Natural killer cell (primary cell): ENCODE results near the gene PRR23E. TPM values are rescaled to one million over a fixed set of nuclear protein-coding genes. Genes with fewer than 3 reads are reported as not detected.

Experiments
- ATAC-seq, 3 donors: fragments of 150-1000 bp in 2 of 3; fragments of 200-7000 bp in 1 of 3; cut with Tn5 transposase; 1 replicate in 1 of 3; 2 replicates in 2 of 3; pipeline ENCODE4 v1.10.0; 2021; ENCODE audit warnings: mild to moderate bottlenecking in 2 of 3, moderate library complexity in 2 of 3
- DNase-seq, 2 donors: peaks; one replicate each; pipeline versions ENCODE4 v3.0.0 to v3.0.0-alpha.2; 2013 to 2021; ENCODE audit warnings: mixed read lengths in 1 of 2
- H3K27ac ChIP-seq: one replicate; pipeline ENCODE4 v1.5.1; 2013; ENCODE audit warnings: mild to moderate bottlenecking, low read length
- H3K27me3 ChIP-seq: one replicate; pipeline ENCODE4 v1.6.1; 2013; ENCODE audit warnings: low read length; ENCODE audit not compliant: control insufficient read depth, insufficient read depth
- H3K36me3 ChIP-seq: one replicate; pipeline ENCODE4 v1.6.1; 2013; ENCODE audit warnings: low read length; ENCODE audit not compliant: control insufficient read depth, insufficient read depth
- H3K4me1 ChIP-seq: one replicate; pipeline ENCODE4 v1.6.1; 2013; ENCODE audit warnings: low read length; ENCODE audit not compliant: control insufficient read depth, insufficient read depth
- H3K4me3 ChIP-seq: one replicate; pipeline ENCODE4 v1.5.1; 2013; ENCODE audit warnings: low read length
- H3K9me3 ChIP-seq: one replicate; pipeline ENCODE4 v1.6.1; 2013; ENCODE audit warnings: low read length; ENCODE audit not compliant: control insufficient read depth, insufficient read depth
- H3K27ac Mint-ChIP-seq, 2 donors: one replicate each; pipeline ENCODE4 v1.8.0; 2022; ENCODE audit warnings: mild to moderate bottlenecking in 2 of 2, mixed read lengths in 2 of 2, moderate library complexity in 1 of 2
- H3K27me3 Mint-ChIP-seq, 2 donors: one replicate each; pipeline ENCODE4 v1.8.0; 2022; ENCODE audit warnings: low read depth in 2 of 2, mixed read lengths in 2 of 2
- H3K36me3 Mint-ChIP-seq: one replicate; pipeline ENCODE4 v1.8.0; 2022; ENCODE audit warnings: mixed read lengths
- H3K4me1 Mint-ChIP-seq, 2 donors: one replicate each; pipeline ENCODE4 v1.8.0; 2022; ENCODE audit warnings: mixed read lengths in 2 of 2
- H3K4me3 Mint-ChIP-seq: one replicate; pipeline ENCODE4 v1.8.0; 2022; ENCODE audit warnings: mild to moderate bottlenecking, moderate library complexity, mixed read lengths
- H3K9me3 Mint-ChIP-seq, 2 donors: one replicate each; pipeline ENCODE4 v1.8.0; 2022; ENCODE audit warnings: mixed read lengths in 2 of 2
- WGBS: methylation state at CpG from one replicate; pipeline ENCODE4 v1.1.7; 2013; ENCODE audit warnings: missing lambda C conversion rate; ENCODE audit not compliant: insufficient coverage; 5-methylcytosine and 5-hydroxymethylcytosine counted together
- intact Hi-C: fragments of 100-400 bp; cut with micrococcal nuclease; formaldehyde crosslinking; loops from one replicate; pipeline ENCODE4 v1.14.2; 2022
- total RNA-seq, 4 donors: library from RNA; stranded (reverse); fragments of 120-200 nt in 1 of 4; gene quantifications; one replicate each; pipeline versions ENCODE4 v1.2.3 to v1.2.4, GENCODE V29; 2013 to 2022
- TF ChIP-seq, protein P1 (sequence below): fragments of 200-600 bp; IDR thresholded peaks from one replicate; pipeline ENCODE4 v1.8.0; 2022; ENCODE audit warnings: antibody characterized with exemption

Gene PRR23E
- total RNA-seq, 3 donors from 2014 or later (not counting 1 experiment from before 2014, with no cell fraction given): not detected

DNA sequence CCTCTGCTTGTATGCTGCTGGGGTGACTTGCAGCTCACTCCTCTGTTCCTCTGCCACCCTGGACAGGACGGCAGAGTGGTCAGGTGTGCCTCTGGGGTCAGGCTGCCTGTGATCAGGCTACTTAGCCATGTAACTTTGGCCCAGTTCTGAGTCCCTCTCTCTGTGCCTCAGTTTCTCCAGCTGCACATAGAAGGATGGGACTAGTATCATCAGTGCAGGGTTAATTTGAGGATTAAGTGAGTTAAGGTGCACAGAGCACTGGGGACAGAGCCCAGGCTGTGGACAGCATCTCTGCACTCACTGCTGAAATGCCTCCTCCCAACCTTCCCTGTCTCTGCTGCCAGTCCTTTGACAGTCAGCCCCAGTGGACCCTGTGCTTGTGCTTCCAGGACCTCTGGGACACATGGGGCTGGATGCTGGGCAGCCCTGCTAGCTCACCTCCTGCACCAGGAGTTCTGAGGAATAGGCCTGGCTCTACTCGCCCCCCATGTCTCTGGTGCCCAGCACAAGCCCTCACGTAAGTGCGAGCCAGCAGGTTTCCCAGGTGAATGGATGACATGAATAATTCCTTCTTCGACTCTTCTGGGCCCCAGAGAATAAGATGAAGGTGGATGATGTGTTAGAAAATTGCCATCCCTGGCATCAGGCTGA, 19.3 kb upstream of the PRR23E start:
- Histone ChIP-seq H3K4me1 (no peaks in the 10 kb centered on the region), H3K27ac (no peak overlapping the region), H3K9me3 (no peaks in the 10 kb centered on the region), H3K36me3 (no peaks in the 10 kb centered on the region), H3K27me3 (no peaks in the 10 kb centered on the region), H3K4me3 (no peak overlapping the region)
- Mint-ChIP-seq H3K9me3 (no peaks in the 10 kb centered on the region), H3K27ac (no peak overlapping the region), H3K27me3 (peaks cover 17 to 42% of the 10 kb centered on the region in 2 donors), H3K4me3 (no peak overlapping the region), H3K4me1 (peaks cover 0 to 5% of the 10 kb centered on the region in 2 donors), H3K36me3 (no peaks in the 10 kb centered on the region)
- 83% methylated on average over 5 of the region's 5 CpGs for WGBS
- no peak for DNase-seq
- intact Hi-C loops: no loop called here
- no peak for ATAC-seq
- TF ChIP-seq, protein P1, sequence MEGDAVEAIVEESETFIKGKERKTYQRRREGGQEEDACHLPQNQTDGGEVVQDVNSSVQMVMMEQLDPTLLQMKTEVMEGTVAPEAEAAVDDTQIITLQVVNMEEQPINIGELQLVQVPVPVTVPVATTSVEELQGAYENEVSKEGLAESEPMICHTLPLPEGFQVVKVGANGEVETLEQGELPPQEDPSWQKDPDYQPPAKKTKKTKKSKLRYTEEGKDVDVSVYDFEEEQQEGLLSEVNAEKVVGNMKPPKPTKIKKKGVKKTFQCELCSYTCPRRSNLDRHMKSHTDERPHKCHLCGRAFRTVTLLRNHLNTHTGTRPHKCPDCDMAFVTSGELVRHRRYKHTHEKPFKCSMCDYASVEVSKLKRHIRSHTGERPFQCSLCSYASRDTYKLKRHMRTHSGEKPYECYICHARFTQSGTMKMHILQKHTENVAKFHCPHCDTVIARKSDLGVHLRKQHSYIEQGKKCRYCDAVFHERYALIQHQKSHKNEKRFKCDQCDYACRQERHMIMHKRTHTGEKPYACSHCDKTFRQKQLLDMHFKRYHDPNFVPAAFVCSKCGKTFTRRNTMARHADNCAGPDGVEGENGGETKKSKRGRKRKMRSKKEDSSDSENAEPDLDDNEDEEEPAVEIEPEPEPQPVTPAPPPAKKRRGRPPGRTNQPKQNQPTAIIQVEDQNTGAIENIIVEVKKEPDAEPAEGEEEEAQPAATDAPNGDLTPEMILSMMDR: no peak

DNA sequence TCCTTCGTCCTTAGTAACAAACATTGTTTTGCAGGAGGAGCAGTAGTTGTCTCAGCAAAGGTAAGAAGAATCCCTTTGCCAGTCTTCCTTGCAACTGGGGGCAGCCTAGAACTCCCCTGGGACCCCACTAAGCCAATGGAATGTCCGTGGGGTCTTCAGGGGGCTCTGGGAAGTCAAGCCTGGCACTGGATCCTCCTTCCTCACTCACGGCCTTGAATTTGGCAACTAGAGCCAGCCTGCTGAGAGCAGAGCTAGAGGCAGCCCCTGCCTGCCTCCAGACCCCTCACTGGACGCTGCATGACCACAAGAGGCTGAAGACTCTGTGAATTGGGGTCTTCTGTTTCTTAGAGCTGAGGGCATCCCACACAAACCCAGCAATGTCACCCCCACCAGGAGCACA, 18.6 kb upstream of the PRR23E start:
- H3K36me3 Mint-ChIP-seq: no peaks in the 10 kb centered on the region
- Histone ChIP-seq H3K4me1 (no peaks in the 10 kb centered on the region), H3K36me3 (no peaks in the 10 kb centered on the region), H3K9me3 (no peaks in the 10 kb centered on the region), H3K27me3 (no peaks in the 10 kb centered on the region), H3K4me3 (no peak overlapping the region), H3K27ac (no peak overlapping the region)
- no peak overlapping the region for H3K4me3 Mint-ChIP-seq
- WGBS: 64% methylated on average over 4 of the region's 4 CpGs
- DNase-seq (no peak), ATAC-seq (no peak)
- peaks cover 0 to 5% of the 10 kb centered on the region in 2 donors for H3K4me1 Mint-ChIP-seq
- TF ChIP-seq, protein P1: no peak
- intact Hi-C loops: no loop called here
- H3K27me3 Mint-ChIP-seq: peaks cover 17 to 35% of the 10 kb centered on the region in 2 donors
- no peak overlapping the region for H3K27ac Mint-ChIP-seq
- H3K9me3 Mint-ChIP-seq: no peaks in the 10 kb centered on the region

DNA sequence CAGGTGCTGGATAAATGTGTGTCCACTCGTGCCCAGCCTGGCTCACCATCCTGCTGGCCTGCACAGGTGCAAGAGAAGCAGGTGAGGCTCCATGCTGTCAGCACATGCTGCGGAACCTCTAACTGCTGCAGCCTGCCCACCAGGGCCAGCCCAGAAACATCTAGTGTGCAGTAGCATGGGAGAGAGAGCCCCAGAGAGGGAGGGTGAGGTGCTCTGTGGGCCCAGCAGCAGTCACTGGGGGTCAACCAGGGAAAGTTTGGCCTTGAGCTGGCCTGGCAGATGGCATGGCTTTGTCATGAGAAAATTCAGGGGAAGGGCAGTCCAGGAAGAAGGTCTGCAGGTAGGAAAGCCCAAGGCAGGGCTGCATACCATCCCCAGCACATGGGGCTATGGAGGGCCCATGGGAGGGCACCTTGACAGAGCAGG, 18.2 kb upstream of the PRR23E start:
- Mint-ChIP-seq H3K4me3 (no peak overlapping the region), H3K27ac (no peak overlapping the region), H3K36me3 (no peaks in the 10 kb centered on the region), H3K27me3 (peaks cover 17 to 31% of the 10 kb centered on the region in 2 donors), H3K4me1 (peaks cover 0 to 5% of the 10 kb centered on the region in 2 donors), H3K9me3 (no peaks in the 10 kb centered on the region)
- WGBS: 82% methylated on average over 2 of the region's 2 CpGs
- no peaks in the 10 kb centered on the region for H3K36me3 ChIP-seq
- intact Hi-C loops: no loop called here
- ATAC-seq (no peak), DNase-seq (no peak)
- H3K4me1 ChIP-seq: no peaks in the 10 kb centered on the region
- H3K27me3 ChIP-seq: no peaks in the 10 kb centered on the region
- H3K4me3 ChIP-seq: no peak overlapping the region
- H3K9me3 ChIP-seq: no peaks in the 10 kb centered on the region
- no peak overlapping the region for H3K27ac ChIP-seq
- TF ChIP-seq, protein P1: no peak

DNA sequence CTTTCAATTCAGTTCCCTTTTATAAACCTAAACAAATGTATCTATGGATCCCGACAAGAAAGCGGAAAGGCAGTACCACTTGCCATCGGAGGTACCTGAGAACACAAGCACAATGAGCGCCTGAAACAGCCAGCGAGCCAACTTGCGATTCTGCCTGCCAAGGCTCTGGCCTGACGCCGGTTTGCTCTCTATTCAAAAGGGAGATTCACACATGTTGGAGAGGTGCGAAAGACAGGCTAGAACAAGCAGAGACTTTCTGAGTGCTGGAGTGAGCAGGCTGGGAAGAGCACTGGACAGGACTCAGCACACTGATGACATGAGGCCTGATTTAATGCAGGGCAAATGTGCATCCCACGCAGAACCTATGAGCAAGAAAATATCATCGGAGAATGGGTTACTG, 17.7 kb upstream of the PRR23E start:
- Mint-ChIP-seq H3K4me3 (no peak overlapping the region), H3K4me1 (peaks cover 0 to 5% of the 10 kb centered on the region in 2 donors), H3K9me3 (no peaks in the 10 kb centered on the region), H3K27me3 (peaks cover 18 to 25% of the 10 kb centered on the region in 2 donors), H3K27ac (no peak overlapping the region), H3K36me3 (no peaks in the 10 kb centered on the region)
- Histone ChIP-seq H3K36me3 (no peaks in the 10 kb centered on the region), H3K4me3 (no peak overlapping the region), H3K9me3 (no peaks in the 10 kb centered on the region), H3K4me1 (no peaks in the 10 kb centered on the region), H3K27ac (no peak overlapping the region), H3K27me3 (no peaks in the 10 kb centered on the region)
- intact Hi-C loops: no loop called here
- DNase-seq (no peak), ATAC-seq (no peak)
- WGBS: 89% methylated on average over 11 of the region's 11 CpGs
- TF ChIP-seq, protein P1: no peak
